Globus pallidus (tissue), 1 donor: ENCODE data around the gene LLCFC1.
A peak's percentile ranks its signal among the peaks of the same experiment; 100 is the strongest.

Experiments used
- DNase-seq: peaks from one replicate; pipeline ENCODE4 v3.0.0-alpha.2; 2015; ENCODE audit warnings: low spot score

Gene LLCFC1

DNA sequence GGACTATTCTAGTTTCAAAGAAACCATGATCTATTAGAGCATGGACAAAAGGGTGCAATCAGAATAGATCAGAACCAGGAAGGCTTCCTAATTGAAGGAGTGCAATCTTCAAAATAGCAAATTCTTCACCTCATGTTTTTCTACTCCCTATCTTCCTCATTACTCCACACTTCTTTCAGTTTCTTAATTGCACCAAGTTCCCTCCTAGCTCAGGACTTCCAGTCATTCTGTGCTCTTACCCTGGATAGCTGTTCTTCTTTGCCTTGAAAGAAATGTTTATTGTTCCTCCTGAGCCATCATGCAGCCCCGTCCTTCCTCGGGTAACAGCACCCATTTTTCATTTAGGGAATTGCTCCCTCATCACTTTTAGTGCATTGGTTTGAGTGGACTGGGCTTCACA, 28.8 kb upstream of the LLCFC1 start:
- DNase-seq = no peak

DNA sequence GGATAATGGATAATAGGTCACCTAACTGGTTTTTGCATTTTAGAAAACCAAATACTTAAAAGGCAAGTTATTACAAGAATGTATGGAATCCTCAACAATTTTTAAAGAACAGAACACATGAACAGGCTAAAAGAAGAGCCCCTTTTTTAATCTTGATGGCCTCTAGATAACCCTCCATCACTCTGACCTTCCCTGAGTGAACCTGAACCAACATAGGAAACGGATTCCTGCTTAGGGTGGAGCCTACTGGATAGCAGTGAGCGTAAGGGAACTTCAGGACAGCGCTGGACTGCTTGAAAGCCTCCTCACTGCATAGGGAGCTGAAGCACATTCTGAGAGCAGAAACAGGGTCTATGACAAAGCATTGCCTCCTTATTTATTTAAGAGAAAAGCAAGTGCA, 26.2 kb upstream of the LLCFC1 start:
- no peak for DNase-seq

DNA sequence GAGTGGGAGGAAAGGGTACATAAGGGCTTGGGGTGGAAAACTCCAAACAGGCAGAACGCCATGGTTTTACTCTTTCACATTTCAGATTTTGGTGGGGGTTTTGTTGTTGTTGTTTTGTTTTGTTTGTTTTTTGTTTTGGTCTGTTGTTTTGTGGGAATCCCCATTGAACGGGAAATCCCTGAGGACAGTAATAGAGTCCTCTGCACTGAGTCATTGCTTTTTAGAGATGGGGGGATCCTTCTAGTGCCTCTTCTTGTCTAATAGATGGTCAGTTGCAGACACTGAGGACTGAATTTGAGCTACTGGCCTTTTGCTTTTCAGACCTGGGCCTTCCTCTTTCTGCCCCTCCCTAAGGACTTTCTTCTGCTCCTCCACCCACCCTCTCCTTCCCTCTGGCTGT, 25.7 kb upstream of the LLCFC1 start:
- no peak for DNase-seq

DNA sequence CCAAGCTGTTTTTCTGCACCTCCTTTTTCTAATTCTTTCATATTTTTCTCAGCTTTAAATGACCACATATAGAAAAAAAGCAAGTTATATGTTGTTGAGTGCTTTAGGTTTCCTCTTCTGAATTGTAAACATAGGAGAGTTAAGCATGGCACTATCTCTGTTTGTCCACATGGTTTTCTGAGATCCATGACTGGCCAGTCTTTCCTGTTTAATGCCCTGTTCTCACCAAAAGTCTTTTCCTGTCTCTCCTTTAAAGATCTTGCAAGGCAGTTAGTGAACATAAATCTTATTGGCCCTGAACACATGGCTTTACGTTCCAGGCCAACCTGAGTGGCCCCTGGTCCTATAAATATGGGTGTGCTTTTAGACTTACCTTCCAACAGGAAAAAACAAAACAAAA, 25.2 kb upstream of the LLCFC1 start:
- no peak for DNase-seq

DNA sequence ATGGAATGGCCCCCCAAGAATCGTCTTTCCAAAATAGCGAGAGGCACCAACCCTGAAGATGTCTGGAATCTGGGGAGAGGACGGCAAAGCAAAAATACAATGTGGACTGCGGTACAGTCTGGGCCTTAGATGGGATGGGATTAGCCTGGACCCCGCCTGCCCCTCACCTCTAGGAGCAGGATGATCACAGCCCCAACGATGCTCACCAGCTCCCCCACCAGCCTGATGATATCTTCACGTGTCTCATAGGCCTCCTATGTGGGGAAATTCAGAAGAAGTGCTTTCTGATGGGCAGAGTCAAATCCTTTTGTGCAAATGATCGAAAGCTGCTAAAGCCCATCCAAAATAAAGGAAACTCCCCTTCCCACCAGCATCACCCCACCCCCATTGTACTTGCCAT, 24.0 kb upstream of the LLCFC1 start:
- DNase-seq = no peak

DNA sequence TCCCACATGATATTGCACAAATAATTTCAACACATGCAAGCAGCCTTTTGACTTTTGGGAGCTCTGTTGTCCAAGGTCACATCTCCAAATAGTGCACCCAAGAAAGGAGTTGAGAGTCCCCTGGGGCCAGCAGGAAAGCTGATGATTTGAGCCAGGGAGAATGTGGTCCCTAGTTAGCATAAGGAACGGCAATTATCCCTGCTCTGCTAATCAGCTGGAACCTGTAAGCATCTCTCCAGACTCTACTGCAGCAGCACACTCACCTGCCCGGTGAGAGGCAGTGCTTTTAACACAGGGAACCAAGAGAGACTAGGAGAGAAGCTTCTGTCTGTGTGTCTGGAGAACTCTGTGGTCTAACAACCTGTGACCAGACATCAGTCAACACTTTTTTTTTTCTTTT, 22.8 kb upstream of the LLCFC1 start:
- no peak for DNase-seq

DNA sequence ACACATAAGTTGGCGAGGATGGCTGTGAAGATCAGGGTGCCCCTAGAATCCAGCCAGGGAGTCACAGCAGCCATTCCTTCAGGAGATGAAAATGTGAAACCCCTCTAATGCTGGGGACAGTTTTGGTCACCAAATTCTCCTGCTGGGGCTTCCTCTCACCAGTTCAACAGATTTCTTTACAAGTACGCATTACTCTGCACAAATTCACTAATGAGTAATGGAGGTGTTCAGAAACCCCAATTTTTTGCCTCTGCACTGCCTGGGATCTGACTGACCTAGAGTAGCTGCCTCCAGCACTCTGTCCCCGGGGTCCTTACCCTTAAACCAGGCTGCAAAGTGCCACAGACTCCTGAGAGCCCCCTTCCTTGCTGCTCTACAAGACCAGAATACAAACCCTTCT, 21.8 kb upstream of the LLCFC1 start:
- DNase-seq = no peak

DNA sequence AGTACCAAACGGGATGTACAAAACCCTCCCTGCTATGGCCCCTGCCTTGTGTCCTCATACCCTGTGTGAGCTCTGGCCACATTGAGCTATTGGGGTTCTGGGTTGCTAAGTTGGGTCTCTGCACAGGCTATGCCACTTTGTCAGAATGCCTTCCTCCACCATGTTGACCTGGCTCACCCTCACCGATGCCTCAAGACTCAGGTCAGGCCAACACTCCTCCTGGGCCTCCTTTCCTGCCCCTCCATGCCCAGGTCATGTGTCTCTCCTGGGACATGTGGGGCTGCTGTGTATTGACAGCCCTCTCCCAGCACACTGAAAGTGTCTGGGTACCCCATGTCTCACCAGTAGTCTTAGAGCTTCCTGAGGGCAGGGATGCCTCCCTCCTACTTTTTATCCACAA, 20.4 kb upstream of the LLCFC1 start:
- no peak for DNase-seq

DNA sequence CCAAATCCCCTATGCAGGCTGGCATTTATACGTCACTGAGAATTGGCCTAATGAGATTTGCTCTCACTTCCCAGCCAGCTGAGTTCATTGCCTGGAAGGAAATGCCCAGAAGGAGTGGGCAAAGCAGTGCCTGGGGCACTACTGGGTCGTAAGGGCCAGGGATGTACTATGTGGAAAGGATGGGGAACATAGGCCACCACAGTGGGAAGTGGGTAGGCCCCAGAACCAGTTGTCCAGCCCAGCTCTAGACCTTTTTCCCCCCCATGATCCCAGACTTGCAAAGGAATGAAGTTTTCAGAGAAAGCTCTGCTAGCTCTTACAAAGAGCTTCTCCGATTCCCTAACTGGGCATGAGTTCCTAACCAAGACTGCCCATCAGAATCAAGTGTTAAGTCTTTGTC, 19.6 kb upstream of the LLCFC1 start:
- no peak for DNase-seq

DNA sequence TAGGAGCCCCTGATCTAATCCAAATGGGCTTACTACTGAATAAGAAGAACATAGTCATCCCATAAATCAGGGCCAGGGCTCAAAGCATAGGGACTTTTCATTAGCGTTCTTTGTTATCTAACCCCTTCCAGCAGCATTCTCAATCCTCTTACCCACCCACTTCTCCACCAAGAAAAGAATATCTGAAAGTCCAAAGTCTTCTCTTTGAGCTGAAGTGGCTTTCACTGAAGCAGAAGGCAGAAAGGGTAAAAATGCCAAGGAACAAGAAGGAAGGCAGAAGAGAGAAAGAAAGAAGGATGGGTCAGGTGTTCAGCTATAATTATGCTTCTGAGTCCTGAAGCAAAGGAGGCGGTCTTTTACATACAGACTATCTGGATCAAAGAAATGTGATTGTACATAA, 15.9 kb upstream of the LLCFC1 start:
- no peak for DNase-seq

DNA sequence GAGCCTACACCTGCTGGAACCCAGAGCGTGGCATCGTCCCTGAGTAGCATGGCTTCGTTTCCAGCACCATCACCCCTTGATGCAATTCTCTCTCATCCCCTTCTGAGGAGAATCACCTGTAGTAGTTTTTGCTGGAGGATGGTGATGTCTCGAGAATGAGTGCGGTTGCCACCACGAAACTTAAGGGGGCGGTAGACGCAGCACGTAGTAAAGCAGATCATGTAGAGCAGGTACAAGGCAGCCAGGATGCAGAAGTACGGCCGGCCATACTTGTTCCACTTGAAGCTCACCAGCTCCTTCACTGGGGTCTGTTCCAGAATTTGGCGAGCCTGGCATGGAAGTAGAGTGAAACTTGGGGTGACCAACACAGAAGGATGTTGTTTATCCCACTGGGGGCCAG, 13.9 kb upstream of the LLCFC1 start:
- DNase-seq = no peak

DNA sequence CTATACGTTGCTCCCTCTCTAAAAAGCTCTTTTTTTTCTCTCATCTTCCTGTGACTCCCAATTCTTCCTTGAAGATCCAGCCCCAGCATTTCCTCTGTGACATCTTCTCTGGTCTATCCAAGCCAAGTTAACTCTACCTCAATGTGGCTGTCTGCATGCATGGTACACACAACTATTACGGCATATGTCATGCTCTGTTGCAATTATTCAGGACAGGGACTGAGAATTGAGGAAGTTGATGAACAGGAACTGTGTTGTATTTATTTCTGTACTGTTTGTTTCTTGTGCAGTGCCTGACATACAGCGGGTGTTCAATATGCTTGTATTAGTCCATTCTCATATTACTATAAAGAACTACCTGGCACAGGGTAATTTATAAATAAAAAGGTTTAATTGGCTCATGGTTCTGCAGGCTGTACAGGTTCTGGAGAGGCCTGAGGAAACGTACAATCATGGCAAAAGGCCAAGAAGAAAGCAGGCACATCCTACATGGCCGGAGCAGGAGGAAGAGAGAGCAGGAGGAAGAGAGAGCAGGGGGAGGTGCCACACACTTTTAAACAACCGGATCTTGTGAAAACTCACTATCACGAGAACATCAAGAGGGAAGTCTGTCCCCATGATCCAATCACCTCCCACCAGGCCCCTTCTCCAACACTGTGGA, 12.1 kb upstream of the LLCFC1 start:
- peak; percentile 12 for DNase-seq

DNA sequence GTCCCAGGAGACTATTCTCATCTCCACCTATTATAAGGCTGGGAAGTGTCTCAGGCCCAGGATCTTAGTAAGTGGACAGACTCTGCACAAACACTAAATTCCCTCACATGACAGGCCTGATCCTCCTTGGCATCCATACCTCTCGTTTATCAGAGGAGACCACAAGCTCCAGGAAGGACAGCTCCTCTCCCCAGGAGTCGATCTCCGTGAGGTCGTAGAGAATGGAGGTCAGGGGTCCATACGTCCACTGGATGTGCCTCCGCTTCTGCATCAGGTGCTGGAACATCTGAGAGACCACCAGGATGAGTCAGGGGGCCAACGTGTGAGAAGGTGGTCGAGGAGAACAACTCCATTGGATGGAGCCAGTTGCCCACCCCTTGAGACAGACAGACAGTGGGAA, 11.3 kb upstream of the LLCFC1 start:
- no peak for DNase-seq

DNA sequence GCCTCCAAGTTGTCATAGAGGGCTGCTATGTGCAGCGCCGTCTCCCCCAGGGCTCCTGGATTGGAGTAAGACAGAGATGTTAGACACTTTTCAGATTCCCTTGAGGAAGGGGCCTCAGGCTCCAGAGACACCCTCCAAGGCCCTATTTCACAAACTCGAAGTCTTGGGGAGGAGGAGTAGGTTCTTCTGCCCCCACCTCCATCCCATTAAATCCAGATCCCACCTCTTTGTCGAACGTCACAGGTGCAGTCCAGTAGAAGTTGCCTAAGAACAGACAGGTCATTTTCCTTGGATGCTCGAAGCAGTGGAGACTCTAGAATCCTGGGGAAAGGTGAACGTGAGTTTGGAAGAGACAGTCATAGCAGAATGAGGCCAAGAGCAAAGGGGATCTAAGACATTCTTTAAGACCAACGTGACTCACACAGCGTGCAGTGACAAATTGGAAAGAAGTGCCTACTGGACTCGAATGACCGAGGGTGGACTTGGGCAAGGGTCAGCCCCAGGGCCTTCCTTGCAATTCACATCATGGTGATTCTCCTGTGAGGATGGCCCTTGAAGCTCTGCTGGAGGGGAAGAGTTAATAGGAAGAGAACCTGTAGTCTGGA, 9.1 kb upstream of the LLCFC1 start:
- DNase-seq = no peak

DNA sequence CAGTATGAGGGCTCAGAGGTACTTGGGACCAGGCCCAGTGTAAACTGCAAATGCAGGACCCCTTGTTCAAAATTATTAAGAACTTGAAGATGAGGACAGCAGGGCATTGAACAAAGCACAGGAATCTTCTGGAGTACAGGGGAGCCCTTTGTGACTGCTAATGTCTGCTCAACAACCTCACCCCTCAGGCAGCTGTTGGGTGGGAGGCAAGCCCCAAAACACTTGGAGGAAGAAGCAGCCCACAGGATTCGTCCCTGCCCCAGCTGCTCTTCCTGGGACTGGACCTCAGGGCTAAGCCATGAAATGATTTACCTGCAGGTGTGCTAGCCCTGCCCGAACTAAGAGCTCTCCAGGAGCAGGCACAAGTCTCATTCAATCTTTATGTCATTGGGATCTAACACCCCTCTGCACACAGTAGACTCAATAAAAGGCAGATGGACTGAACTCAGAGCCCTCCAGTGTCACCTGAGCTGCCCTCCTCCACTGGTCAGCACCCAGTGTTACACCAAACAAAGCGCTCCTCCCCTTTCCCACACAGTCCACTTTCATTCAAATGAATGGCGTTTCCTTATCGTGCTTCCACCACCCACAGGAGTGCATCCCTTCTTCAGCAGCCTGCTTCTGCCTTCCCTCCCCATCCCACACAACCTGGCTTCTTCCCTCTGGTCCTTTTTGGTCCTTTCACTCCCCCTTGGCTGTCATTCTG, 6.7 kb upstream of the LLCFC1 start:
- no peak for DNase-seq

DNA sequence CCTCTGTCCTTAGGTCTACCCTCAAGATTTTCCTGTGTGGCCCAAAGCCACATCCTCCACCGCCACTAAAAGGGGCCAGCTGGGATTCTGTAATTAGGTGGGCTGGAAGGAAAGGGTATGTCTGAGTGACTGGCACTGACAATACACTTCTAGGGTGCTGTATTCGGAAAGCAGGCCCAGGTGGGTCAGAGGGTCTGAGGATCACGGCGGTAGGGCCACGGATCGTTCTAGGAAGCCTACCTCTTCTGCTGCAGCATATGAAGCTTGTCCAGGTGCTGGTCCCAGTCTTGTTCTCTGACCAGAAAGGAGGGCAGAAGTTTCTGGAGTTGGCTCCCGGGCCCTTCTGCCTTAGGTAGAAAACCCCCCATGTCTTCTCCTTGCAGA, 6.2 kb upstream of the LLCFC1 start:
- no peak for DNase-seq

DNA sequence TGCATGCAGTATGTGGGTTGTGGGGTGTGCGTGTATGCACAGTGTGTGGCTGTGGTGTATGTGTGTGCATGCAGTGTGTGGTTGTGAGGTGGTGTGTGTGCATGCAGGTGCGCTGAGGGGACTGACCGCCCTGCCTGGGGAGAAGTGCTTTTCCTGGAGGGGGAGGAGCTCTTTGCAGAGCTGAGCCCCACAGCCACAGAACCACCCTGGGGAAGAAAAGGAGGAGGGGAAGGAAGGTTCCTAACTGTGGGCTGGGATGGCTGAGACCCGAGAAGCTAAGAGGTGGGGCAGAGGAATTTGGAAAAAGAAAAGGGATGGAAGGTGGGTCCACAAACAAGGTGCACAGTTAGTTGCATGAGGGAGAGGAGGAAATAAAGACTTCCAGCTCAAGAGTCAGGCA, 5.7 kb upstream of the LLCFC1 start, which contains the start of gene TRPV5:
Gene TRPV5, minus strand, starts transcription at position 123 of the 400 bp plus-strand sequence. CDS start 287 bp downstream, outside the sequence.
- no peak for DNase-seq

DNA sequence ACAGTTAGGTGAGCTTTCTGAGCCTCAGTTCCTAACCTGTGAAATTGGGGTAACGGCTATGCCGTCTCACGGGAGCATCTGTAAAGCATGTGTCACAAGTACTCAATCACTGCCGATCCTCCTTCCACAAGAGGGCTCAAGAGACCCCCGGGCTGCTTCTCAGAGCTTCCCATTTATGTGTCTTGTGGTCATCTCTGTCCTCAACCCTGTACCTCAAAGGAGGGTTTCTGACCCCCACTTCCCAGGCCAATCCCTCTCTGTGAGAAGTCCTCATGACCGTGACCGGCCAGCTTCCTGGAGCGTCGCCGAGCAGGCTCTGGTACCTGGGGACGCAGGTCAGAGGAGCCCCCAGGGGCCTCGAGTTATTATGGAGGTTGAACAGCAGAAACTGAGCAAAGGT, 5.2 kb upstream of the LLCFC1 start:
- DNase-seq = no peak

DNA sequence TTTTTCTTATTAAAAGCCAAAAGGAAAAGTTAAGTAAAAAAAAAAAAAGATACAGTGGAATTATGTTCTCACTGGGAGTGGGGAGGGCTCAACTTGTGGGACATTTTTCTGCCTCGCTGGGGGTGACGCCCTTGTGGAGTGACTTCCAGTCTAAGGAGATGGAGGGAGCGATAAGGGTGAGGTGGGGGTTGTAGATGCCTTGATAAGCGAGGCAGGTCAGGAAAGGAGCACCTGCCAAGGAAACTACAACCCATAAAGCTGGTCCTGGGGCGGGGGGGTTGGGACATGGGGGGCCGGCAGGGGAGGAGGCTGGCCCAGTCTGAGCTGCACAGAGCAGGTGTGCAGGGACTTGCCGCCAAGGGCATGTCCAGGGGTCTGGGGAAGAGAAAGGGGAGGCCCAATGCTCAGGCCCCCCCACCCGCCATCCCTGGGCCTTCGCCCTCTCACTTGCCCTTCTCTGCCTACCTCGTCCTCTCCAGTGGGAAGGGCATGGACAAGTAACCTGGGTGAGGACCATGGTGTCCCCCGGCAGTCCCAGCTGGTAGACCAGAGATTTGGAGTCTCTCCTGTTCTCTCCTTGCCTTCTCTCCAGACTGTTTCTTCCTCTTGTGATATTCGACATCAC, 3.2 kb upstream of the LLCFC1 start:
- no peak for DNase-seq

DNA sequence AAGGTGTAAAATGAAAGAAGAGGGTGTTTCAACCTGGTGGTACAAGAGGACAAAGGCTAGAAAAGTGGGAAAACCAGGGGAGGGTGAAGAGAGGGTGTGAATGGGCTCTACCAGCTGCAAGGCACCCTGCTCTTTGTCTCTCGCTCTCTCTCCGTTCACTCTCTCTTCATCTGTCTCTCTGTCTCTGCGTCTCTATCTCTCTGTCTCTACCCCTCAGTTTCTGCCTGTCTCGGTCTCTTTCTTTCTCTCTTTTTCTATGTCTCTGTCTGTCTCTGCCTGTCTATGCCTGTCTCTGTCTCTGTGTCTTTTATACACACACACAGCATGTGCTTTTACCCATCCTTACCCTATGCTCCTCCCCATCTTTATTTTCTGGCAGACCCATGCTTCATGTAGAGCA, 673 bp upstream of the LLCFC1 start:
- no peak for DNase-seq

DNA sequence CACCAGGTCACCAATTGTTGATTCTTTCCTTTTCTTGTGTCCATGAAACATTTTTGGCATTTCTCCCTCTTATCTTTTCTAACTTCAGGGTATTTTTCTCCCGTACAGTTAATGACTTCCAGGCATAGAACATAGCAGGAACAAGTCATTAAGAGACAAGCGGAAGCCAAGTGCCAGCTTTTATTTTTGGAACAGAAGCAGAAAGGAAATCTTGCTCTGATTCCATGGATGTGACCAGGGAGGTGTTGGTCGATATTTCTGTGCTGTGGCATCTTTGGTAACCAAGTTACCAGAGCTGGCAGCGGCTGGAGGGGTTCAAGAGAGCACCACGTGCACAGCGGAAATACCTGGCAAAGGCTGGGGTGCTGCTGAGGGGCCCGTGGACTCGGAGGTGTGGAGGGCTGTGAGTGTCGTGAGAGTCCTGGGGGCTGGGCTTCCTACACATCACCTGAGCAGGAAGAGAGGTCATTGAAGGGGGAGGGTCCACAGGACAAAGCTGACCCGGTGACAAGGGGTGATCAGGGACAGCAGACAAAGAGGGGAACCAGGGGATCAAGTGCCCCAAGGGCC, 1.8 kb downstream of the LLCFC1 start:
- DNase-seq = no peak

DNA sequence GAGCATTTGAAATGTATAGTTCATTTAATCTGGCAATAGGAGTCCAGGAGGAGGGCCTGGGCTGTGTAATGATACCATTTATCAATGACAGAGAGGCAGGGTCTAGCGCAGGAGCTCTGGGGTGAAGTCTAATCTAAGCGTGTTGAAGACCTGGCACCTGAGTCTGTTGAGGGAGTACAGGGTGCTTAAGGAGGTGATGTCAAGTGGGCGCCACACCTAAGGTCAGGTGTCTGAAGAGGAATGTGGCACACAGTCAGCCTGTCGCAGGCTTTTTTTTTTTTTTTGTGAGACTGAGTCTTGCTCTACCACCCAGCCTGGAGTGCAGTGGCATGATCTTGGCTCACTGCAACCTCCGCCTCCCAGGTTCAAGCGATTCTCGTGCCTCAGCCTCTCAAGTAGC, 2.3 kb downstream of the LLCFC1 start:
- DNase-seq = no peak

DNA sequence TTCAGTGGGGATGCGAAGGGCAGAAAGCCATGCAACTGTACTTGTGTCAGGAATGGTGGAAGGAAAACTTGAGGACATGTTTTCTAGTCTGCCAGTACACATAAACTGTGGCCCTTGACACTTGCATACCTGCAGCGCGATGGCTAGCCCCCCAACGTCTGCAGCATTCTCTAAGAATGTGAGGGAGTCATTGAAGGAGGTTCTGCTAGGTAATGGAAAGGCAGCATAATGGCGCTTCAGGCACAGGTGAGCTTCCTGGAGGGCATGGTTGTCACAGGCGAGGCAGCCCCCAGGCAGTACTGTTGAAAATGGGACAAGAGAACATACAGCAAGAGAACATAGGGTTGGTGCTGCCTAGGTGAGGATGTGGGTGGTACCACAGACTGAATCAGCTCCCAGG, 3.5 kb downstream of the LLCFC1 start:
- no peak for DNase-seq
